HG03442 (cell line): Measurements from ENCODE around the gene DIP2C.
"Not testable (repeated sequence)": the region's sequence is repeated elsewhere in the genome, so short reads cannot be mapped to it uniquely, and the experiment has no call there.

Source experiments
- ATAC-seq: cut with Tn5 transposase; IDR thresholded peaks from one replicate; pipeline ENCODE4 v1.9.1; 2021; ENCODE audit warnings: mild to moderate bottlenecking, moderate library complexity; ENCODE audit not compliant: unreplicated experiment

DIP2C gene

DNA sequence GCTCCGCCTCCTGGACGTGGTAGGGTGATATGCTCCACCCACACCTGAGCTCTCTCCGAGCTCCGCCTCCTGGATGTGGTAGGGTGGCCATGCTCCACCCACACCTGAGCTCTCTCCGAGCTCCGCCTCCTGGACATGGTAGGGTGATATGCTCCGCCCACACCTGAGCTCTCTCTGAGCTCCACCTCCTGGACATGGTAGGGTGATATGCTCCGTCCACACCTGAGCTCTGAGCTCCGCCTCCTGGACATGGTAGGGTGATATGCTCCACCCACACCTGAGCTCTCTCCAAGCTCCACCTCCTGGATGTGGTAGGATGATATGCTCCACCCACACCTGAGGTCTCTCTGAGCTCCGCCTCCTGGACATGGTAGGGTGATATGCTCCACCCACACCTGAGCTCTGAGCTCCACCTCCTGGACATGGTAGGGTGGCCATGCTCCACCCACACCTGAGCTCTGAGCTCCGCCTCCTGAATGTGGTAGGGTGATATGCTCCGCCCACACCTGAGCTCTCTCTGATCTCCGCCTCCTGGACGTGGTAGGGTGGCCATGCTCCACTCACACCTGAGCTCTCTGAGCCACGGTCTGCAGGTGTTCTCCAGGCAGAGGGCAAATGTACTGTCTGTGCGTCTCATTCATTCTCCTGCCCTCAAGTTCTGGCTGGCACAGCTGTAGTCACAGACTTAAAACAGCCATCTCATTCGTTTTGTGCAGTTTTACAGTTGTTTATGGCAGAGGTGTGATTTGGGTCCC is 252.4 kb downstream of the DIP2C start:
- ATAC-seq, result no peak

DNA sequence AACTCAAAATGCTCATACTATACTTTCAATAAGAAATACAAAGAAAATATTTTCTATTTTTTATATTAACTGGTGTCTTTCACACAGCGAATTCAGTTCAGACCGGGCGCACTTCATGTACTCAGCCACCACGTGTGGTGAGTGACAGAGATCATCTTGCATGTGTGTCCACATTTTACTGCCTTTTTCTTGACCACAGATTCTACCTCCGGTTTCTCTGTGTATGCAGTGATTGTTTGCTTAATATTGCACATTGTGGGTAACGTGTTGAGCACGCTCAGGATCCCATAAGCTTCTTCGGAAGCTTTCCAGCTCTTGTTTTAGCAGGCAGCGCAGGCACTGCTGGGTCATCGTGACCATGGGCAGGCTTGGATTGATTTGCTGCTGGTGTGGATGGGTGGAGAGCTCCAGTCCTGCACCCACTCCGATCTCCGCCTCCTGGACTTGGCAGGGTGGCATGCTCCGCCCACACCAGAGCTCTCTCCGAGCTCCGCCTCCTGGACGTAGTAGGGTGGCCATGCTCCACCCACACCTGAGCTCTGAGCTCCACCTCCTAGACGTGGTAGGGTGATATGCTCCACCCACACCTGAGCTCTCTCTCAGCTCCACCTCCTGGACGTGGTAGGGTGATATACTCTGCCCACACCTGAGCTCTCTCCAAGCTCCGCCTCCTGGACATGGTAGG is 253.3 kb downstream of the DIP2C start:
- ATAC-seq, result no peak

GRCh38 chr10:435397-435796 is 254.1 kb downstream of the DIP2C start:
- ATAC-seq, result no peak

GRCh38 chr10:429696-430095 is 259.8 kb downstream of the DIP2C start:
- no peak for ATAC-seq

- ATAC-seq, result no peak
Measured at GRCh38 chr10:427761-428519, 261.5 kb downstream of the DIP2C start.

- ATAC-seq, result not testable (repeated sequence)
Measured at GRCh38 chr10:425365-425764, 264.1 kb downstream of the DIP2C start.

GRCh38 chr10:424724-425123 is 264.7 kb downstream of the DIP2C start:
- ATAC-seq, result not testable (repeated sequence)

GRCh38 chr10:423178-423577 is 266.3 kb downstream of the DIP2C start:
- ATAC-seq, result no peak

DNA sequence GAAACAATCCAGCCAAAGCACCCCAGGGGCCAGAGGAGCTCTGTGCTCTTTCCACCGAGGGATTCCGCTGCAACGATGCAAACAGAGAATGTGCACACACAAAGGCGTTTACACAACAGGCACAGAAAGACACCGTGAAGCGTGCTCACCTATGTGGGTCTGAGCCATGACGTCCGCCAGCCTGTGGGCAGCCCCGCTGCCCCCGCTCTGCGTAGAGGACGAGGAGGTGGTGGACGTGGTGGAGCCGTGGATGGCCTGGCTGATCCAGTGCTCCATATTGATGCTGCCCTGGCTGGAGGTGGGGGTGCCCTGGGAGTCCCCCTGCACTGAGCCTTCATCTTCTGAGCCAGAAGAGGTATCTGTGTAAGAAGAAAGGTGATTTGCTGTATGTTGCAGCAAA is 266.8 kb downstream of the DIP2C start:
- no peak for ATAC-seq

- ATAC-seq, result no peak
Measured at GRCh38 chr10:422241-422640, 267.2 kb downstream of the DIP2C start.

DNA sequence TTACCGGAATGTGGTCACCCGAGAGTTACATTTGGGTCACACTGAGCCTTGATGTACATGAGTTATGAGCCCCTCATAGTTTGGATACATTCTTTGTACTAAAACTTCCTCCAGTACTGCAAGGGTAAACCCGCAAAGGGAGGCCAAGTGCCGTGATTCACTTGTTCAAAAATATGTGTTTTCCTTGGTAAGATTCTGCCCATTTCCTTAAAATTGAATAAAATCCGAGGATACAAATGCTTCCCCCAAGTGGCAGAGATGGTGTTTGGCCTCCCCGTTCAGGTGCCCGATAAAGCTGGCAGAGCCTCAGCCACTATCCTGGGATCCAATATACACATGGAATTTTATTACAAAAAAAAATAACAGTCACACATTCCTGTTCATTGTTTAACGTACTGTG is 268.3 kb downstream of the DIP2C start:
- no peak for ATAC-seq

DNA sequence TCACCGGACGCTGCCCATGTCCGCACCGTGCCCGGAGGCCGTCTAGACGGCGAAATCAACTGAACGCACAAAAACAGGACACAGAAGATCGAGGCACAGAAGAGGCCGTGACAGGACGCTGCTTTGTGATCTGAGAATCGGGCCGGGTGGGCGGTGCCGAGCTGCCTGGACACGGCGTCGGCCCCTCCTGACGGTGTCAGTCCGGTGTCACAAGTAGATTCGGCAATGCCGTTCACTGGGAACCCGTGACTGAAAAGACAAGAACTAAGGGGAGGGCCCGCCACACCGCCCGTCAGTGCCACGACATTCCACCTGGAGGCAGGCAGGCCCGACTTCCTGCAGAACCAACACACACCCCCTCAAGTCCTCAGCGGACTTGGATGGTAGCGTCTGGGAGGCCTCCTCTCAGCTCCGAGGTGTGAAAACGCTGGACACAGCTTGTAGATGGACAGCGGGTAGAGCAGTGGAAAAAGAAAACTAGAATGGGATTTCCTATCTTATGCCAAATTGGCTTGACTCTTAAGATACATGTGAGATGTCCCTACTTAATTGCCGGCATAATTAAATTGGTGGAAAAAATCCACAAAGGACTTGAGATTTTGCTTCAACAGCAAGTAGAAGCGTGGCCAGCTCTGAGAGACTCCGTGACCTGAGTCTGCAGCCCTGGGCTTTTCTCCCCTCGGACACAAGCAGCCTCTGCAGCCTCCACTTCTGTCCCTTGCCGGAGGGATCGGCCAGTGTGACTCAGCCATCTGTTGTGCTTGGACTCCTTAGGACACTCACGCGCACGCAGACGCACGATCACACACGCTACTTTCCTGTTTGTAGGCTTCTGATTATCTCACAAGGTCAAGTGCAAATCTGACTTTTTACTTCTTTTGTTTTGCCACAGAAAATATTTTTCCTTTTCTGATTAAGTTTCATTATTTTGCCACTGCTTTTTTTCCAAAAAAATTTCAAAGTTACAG is 269.0 kb downstream of the DIP2C start:
- no peak for ATAC-seq

- ATAC-seq, result no peak
Measured at GRCh38 chr10:418894-419293, 270.6 kb downstream of the DIP2C start.

GRCh38 chr10:418226-418625 is 271.2 kb downstream of the DIP2C start:
- ATAC-seq, result no peak

- ATAC-seq, result no peak
Measured at GRCh38 chr10:416091-416515, 273.4 kb downstream of the DIP2C start.

DNA sequence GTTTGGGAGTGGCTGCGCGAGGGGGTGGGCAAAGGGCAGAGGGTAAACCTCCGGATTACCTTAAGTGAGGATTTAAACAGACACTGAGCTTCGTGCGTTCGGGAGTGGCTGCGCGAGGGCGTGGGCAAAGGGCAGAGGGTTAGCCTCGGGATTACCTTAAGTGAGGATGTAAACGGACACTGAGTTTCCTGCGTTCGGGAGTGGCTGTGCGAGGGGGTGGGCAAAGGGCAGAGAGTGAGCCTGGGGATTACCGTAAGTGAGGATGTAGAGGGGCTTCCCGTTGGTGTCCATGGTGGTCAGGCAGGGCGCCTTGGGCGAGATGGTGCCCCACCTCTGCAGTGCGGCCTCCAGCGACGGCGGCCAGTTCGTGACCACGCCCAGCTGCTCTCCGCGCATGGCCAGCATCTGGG is 275.8 kb downstream of the DIP2C start:
- ATAC-seq, result no peak

GRCh38 chr10:412109-412508 is 277.4 kb downstream of the DIP2C start:
- peak; percentile 72 for ATAC-seq

DNA sequence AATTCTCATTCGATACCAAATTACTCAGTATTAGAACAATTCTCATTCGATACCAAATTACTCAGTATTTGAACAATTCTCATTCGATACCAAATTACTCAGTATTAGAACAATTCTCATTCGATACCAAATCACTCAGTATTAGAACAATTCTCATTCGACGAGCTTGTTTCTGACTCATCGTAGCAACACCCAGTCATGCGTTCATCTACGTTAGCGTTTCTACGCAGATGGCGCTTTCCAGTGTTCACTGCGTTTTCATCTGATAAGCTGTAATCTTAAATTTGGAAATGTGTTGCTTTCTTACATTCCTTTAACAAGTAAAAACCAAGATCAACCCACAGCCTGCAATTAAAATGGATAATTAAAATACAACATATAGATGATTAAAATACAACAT is 277.9 kb downstream of the DIP2C start:
- ATAC-seq, result no peak

GRCh38 chr10:409408-410040 is 279.9 kb downstream of the DIP2C start:
- no peak for ATAC-seq

GRCh38 chr10:408236-408635 is 281.2 kb downstream of the DIP2C start:
- no peak for ATAC-seq
